HG03354 (cell line): ENCODE results near the gene CAMK1D.
"Not testable (repeated sequence)": the region's sequence is repeated elsewhere in the genome, so short reads cannot be mapped to it uniquely, and the experiment has no call there.

Experiments used
- ATAC-seq: cut with Tn5 transposase; IDR thresholded peaks from one replicate; pipeline ENCODE4 v1.9.1; 2021; ENCODE audit warnings: mild to moderate bottlenecking; ENCODE audit not compliant: unreplicated experiment, poor library complexity, severe bottlenecking

The CAMK1D gene

DNA sequence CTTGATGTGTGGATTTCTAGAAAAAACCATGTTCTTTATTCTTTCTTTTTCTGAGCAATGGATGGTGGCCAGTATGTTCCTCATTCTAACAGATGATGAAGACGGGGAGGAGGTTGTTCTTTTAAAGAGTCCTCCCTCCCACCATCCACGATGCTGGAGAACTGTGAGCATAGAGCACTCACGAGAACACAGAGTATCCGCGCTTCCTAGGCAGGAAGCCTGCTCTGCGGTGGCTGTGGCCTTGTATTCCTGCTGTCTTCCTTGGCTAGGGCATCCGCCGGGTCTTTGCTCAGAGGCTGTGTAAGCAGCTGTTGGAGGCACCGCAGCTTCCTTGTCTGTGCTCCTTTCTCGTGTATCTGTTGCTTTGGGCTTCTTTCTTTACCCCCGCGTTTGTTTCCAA, 437.9 kb downstream of the CAMK1D start:
- ATAC-seq = no peak

DNA sequence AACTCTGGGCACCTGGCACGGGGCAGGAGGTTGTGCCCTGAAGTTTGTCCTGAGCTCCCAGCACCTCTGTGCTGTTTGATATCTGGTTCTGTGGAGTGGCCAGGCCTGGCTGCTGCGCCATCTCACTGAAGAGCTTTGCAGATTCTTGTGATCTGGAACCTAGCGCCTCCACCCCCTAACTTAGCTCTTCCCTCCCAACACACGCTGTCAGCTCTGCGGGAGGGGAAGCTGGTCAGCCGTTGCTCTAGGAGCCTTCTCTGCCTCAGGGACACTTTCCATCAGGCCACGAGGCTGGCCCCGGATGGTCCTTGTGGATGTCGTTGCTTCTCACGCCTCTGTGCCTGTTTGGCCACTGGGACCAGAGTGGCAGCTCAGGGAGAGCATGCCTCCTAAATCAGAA, 438.9 kb downstream of the CAMK1D start:
- no peak for ATAC-seq

GRCh38 chr10:12790270-12790669, 440.9 kb downstream of the CAMK1D start:
- no peak for ATAC-seq

GRCh38 chr10:12791728-12792127, 442.4 kb downstream of the CAMK1D start:
- ATAC-seq = no peak

- no peak for ATAC-seq
Observed at GRCh38 chr10:12792889-12793556, 443.7 kb downstream of the CAMK1D start.

GRCh38 chr10:12795315-12796110, 446.2 kb downstream of the CAMK1D start:
- no peak for ATAC-seq

GRCh38 chr10:12796401-12797160, 447.2 kb downstream of the CAMK1D start:
- no peak for ATAC-seq

DNA sequence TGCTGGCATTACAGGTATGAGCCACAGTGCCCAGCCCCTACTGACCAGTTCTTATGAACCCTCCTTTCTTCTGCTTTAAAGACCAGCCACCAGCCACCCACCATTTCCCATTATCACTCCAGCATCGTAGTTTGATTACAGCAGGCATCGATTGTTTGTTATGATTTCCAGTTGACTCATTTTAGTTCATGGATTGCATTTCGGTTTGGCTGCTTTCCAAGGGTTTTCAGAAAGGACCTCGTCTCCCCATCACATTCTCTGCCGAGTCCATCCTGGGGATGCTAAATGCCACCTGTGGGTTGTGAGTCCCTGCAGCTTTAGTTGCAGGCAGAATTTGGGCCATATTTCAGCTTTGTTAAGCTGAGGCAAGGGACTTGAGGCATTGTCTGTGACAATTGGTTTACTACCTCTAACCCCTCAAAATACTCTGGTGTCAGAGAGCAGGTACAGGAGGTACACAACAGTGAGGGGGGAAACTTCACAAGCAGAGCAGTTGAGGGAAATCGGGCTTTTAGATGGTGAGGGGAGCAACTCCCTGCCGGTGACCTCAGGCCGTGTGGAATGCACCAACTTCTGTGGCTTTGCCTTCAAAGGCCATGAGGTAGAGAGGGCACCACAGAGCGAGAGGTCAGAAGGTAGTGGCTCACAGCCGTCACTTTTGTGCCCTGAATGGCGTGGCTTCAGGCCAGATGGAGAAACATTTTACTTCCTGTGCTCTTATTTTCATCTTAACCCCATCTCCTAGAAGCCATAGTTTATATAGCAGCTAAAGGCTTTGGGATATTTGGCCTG, 448.3 kb downstream of the CAMK1D start:
- ATAC-seq = no peak

GRCh38 chr10:12799144-12799543, 449.8 kb downstream of the CAMK1D start:
- no peak for ATAC-seq

- no peak for ATAC-seq
Observed at GRCh38 chr10:12799714-12800113, 450.4 kb downstream of the CAMK1D start.

DNA sequence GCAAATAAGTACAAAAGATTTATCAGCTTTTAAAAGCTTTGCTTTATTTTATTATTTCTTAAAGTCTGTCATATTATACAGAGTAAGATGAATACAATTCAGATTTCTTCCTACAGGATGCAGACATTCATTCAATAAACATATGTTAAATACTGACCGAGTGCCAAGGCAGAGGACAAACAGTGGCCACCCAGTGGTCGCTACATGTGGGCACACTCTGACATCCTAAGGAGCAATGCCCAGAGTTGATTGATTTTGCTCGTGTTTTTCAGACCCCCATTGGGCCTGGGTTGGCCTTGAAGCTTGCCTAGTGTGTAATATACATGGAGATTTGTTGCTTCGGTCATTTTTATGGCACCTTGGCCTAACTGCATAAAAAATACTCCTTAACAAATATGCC, 451.0 kb downstream of the CAMK1D start:
- ATAC-seq = no peak

GRCh38 chr10:12801214-12802087, 452.1 kb downstream of the CAMK1D start:
- ATAC-seq = no peak

DNA sequence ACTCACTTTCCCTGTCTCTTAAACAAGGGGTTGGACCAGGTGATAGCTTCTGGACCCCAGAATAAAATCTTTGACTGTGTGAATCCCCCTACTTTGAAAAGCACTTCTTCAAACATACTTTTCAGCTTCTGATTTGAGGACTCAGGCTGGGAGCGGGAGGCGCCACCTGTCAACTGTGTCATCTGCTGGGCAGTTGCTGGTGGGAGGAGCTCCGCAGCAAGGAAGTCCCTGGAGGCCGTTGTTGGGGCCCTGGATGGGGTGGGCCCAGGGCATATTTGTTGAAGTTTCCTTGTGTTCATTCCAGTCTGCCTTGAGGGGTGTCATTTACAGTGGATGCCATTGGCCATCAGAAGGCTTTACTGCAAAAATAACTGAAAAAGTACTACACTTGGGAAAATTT, 454.4 kb downstream of the CAMK1D start:
- no peak for ATAC-seq

DNA sequence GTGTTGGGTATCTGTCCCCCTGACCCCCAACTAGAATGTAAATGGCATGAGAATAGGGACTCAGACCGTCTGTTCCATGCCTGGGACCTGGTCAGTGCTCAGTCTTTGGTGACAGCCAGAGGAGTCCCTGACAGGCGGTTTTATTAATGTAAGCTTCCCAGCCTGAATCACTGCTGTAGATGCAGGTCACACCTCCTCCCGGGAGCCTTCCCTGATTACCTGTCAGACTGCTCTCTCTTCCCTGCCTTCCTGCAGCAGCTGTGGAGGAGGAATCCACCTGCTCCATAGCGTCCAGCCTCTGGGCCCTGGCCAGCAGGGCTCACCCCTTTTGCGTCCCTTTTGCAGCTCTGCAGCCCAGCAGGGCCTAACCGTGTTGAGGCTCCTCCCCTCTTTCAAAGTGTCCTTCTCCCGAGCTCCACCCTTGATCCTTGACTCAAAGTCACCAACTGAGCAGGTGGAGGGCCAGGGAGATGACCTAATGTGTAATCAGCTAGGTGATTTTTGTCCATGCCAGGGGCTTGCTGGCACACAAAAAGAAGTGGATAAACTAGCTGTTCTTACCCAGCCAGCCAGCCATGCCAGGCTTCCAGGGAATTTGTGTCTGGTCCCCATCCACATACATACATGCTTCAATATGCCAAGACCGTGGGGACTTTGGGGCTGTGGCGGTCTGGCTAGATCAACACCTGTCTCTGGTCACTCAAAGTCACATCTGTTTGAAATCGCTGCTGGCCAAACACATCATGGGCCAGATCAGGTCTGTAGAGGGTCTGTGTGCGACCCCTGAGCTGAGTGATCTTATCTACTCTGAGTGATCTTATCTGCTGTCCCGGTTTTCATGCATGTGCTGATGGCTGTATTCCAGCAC, 457.1 kb downstream of the CAMK1D start:
- no peak for ATAC-seq

DNA sequence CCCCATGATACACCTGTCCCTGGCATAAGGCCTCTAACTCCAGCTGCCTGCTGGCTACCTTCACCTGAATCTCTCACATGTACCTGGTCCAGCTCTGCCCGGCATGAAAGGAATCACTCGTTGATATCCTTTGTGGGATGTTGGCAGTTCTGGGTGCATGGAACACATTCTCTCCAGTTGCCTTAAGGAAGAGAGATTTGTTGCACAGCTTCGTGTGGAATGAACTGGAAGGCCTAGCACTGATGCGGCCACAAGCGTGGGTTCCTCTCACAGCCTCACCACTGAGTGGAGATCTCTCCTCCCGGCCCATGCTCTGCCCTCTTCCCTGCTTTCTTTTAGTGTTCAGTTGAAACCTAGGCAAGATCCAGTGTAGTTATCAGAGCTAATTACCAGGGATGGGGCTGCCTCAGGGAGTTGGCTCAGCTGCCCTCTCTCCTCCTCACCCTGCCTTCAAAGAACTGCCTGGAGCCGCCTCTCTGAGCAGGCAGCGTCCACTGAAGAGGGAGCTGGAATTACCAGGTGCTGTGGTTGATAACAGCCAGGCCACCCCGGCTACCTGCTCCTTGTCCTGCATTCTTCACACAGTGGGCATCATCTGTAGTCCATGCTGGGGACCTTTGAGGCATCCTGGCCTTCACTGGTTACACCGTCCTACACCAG, 457.9 kb downstream of the CAMK1D start:
- no peak for ATAC-seq

DNA sequence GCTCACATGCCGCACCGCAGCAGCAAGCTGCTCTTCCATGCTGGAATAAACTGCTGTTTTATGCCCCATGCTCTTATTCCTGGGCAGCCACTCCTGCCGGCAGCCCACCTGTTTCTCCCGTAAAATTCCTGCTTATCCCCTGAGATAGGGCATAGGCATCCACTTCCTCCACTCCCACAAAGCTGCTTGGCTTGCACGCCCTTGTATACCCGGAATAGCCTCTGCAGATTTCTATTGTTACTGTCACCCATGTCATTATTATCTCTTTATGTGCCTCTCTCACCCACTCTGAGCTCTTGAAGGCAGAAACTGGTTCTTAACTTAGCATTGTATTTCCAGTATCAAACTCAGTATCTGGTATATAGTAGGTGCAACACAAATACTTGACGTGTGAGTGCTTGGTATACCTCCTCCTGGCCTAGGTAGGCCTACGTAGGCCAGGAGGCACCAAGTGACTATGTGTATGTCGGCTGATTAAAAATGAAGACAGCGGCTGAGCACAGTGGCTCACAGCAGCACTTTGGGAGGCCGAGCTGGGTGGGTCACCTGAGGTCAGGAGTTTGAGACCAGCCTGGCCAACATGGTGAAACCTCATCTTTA, 458.8 kb downstream of the CAMK1D start:
- ATAC-seq = no peak

DNA sequence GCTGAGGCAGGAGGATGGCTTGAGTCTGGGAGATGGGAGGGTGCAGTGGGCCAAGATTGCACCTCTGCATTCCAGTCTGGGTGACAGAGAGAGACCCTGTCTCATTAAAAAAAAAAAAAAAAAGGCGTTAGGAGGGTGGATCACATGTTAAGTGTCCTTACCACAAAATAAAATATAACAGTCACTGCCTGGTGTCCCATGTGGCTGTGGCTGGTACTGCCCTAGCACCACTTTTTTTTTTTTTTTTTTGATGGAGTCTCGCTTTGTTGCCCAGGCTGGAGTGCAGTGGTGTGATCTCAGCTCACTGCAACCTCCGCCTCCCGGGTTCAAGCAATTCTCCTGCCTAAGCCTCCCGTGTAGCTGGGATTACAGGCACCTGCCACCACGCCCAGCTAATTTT, 460.7 kb downstream of the CAMK1D start:
- not testable (repeated sequence) for ATAC-seq
